Keratinocyte (primary cell): Measurements from ENCODE around the gene S100A4.

Experiments used
- EZH2 ChIP-seq: IDR thresholded peaks from one replicate; pipeline ENCODE4 v1.6.1; 2012; ENCODE audit warnings: inconsistent platforms, mild to moderate bottlenecking, low read length, moderate library complexity
- TF ChIP-seq, protein P1 (sequence below), 3 experiments: IDR thresholded peaks in 1 of 3; conservative IDR thresholded peaks in 1 of 3; optimal IDR thresholded peaks in 1 of 3; 2 replicates in 2 of 3; 3 replicates in 1 of 3; pipeline versions ENCODE3 to v1.5.1; 2011; ENCODE audit warnings: low read length in 3 of 3, mild to moderate bottlenecking in 3 of 3, moderate library complexity in 2 of 3, control low read depth in 1 of 3, inconsistent platforms in 1 of 3; ENCODE audit not compliant: insufficient read depth in 2 of 3; ENCODE audit errors: extremely low read depth in 1 of 3

DNA sequence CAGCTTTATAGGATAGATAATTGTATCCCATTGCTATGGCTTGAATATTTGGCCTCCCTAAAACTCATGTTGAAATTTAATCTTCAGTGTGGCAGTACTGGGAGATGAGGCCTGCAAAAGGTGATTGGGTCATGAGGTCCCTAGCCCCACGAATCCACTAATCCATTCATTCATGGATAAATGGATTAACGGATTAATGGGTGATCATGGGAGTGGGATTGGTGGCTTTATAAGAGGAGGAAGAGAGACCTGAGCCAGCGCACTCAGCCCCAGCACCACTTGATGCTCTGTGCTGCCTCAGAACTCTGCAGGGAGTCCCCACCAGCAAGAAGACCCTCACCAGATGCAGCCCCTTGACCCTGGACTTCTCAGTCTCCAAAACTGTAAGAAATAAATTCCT, 41.8 kb downstream of the S100A4 start:
- TF ChIP-seq, protein P1, sequence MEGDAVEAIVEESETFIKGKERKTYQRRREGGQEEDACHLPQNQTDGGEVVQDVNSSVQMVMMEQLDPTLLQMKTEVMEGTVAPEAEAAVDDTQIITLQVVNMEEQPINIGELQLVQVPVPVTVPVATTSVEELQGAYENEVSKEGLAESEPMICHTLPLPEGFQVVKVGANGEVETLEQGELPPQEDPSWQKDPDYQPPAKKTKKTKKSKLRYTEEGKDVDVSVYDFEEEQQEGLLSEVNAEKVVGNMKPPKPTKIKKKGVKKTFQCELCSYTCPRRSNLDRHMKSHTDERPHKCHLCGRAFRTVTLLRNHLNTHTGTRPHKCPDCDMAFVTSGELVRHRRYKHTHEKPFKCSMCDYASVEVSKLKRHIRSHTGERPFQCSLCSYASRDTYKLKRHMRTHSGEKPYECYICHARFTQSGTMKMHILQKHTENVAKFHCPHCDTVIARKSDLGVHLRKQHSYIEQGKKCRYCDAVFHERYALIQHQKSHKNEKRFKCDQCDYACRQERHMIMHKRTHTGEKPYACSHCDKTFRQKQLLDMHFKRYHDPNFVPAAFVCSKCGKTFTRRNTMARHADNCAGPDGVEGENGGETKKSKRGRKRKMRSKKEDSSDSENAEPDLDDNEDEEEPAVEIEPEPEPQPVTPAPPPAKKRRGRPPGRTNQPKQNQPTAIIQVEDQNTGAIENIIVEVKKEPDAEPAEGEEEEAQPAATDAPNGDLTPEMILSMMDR (optimal IDR thresholded peaks at IDR 0.05 in 1 of 3, IDR thresholded peaks at IDR 0.05 in 1 of 3, conservative IDR thresholded peaks at IDR 0.05 in 1 of 3; ENCODE audit: extremely low read depth in 1 of 3, insufficient read depth in 2 of 3, low read length in 3 of 3), result no peak
- TF ChIP-seq EZH2, result no peak
